ENCODE results near the gene PRPSAP2.

DNA sequence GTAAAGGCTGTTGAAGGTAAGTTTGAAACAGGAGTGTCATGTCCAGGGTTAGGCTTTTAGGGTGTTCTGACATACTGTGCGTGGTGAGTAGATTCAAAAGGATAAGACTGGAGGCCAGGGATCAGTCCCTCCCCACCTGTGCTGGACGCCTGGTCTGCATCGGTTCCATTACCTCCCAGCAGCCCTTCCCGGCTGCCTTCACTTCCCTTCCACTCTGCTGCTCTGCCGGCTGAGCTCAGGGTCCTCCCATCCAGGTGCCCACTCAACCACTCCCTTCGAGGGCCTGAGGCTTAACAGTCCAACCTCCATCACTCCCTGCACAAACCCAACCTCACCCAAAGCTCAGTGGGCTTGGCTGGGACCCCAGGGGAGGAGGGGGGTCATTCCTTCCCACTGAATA is 89.9 kb downstream of the PRPSAP2 start:
- TF ChIP-seq CTCF (IDR thresholded peaks at IDR 0.05; ENCODE audit: low read depth, low read length) = no peak
- TF ChIP-seq EZH2phosphoT487 (IDR thresholded peaks at IDR 0.05; ENCODE audit: low read depth) = no peak

All from OCI-LY3 (cell line).